Neutrophil (primary cell): Measurements from ENCODE around the gene ATP7B.
"Not testable (repeated sequence)": the region's sequence is repeated elsewhere in the genome, so short reads cannot be mapped to it uniquely, and the experiment has no call there.

ENCODE experiments used
- H3K27ac ChIP-seq: fragments of 200-600 bp; sonication (generic); 2 replicates; pipeline ENCODE4 v1.5.1; 2016; ENCODE audit warnings: mild to moderate bottlenecking, moderate library complexity
- H3K27me3 ChIP-seq: fragments of 200-600 bp; sonication (generic); 2 replicates; pipeline ENCODE4 v1.6.0; 2016; ENCODE audit warnings: mild to moderate bottlenecking
- H3K36me3 ChIP-seq: fragments of 200-600 bp; sonication (generic); 2 replicates; pipeline ENCODE4 v1.5.1; 2017
- H3K4me1 ChIP-seq, 2 experiments: fragments of 200-600 bp in 1 of 2; sonication (generic) in 1 of 2; 1 replicate in 1 of 2; 2 replicates in 1 of 2; pipeline versions ENCODE4 v1.5.1 to v1.6.1; 2013 to 2016; ENCODE audit warnings: low read depth in 1 of 2, low read length in 1 of 2, mild to moderate bottlenecking in 1 of 2, moderate library complexity in 1 of 2; ENCODE audit not compliant: control insufficient read depth in 1 of 2, insufficient read depth in 1 of 2
- H3K4me3 ChIP-seq, 2 experiments: fragments of 200-600 bp in 1 of 2; sonication (generic) in 1 of 2; 1 replicate in 1 of 2; 2 replicates in 1 of 2; pipeline ENCODE4 v1.5.1; 2013 to 2016; ENCODE audit warnings: low read depth in 1 of 2, low read length in 1 of 2, mild to moderate bottlenecking in 1 of 2, moderate library complexity in 1 of 2
- H3K9me3 ChIP-seq: fragments of 200-600 bp; sonication (generic); 2 replicates; pipeline ENCODE4 v1.5.1; 2016
- CTCF ChIP-seq: fragments of 200-600 bp; sonication (generic); IDR thresholded peaks from 2 replicates; pipeline ENCODE4 v1.5.1; 2016; ENCODE audit warnings: antibody characterized with exemption

ATP7B gene

GRCh38 chr13:51914137-51914493 is 97.1 kb downstream of the ATP7B start:
- TF ChIP-seq CTCF: no peak
- H3K27ac ChIP-seq: no peak overlapping the region

GRCh38 chr13:51913421-51914136 is 97.7 kb downstream of the ATP7B start:
- no peak overlapping the region for H3K27ac ChIP-seq
- no peak for TF ChIP-seq CTCF
- peaks cover 0 to 7% of the 10 kb centered on the region in 2 experiments for H3K4me1 ChIP-seq
- H3K9me3 ChIP-seq: no peaks in the 10 kb centered on the region
- no peak overlapping the region for H3K4me3 ChIP-seq
- H3K36me3 ChIP-seq: no peaks in the 10 kb centered on the region
- no peaks in the 10 kb centered on the region for H3K27me3 ChIP-seq

More at GRCh38 chr13:51914137-51914493, 97.1 kb downstream of the ATP7B start:
- no peaks in the 10 kb centered on the region for H3K9me3 ChIP-seq
- H3K4me3 ChIP-seq: no peak overlapping the region
- H3K4me1 ChIP-seq: peaks cover 0 to 7% of the 10 kb centered on the region in 2 experiments
- H3K27me3 ChIP-seq: no peaks in the 10 kb centered on the region
- H3K36me3 ChIP-seq: no peaks in the 10 kb centered on the region

- H3K4me3 ChIP-seq: no peak overlapping the region
- H3K9me3 ChIP-seq: no peaks in the 10 kb centered on the region
- no peaks in the 10 kb centered on the region for H3K27me3 ChIP-seq
- TF ChIP-seq CTCF: no peak
- H3K4me1 ChIP-seq: peaks cover 0 to 7% of the 10 kb centered on the region in 2 experiments
- no peaks in the 10 kb centered on the region for H3K36me3 ChIP-seq
- H3K27ac ChIP-seq: no peak overlapping the region
Observed at GRCh38 chr13:51912511-51913225, 98.6 kb downstream of the ATP7B start.

GRCh38 chr13:51912091-51912490 is 99.2 kb downstream of the ATP7B start:
- Histone ChIP-seq H3K27me3 (no peaks in the 10 kb centered on the region), H3K4me3 (no peak overlapping the region), H3K4me1 (peaks cover 0 to 7% of the 10 kb centered on the region in 2 experiments), H3K27ac (no peak overlapping the region), H3K36me3 (no peaks in the 10 kb centered on the region), H3K9me3 (no peaks in the 10 kb centered on the region)
- TF ChIP-seq CTCF: no peak

DNA sequence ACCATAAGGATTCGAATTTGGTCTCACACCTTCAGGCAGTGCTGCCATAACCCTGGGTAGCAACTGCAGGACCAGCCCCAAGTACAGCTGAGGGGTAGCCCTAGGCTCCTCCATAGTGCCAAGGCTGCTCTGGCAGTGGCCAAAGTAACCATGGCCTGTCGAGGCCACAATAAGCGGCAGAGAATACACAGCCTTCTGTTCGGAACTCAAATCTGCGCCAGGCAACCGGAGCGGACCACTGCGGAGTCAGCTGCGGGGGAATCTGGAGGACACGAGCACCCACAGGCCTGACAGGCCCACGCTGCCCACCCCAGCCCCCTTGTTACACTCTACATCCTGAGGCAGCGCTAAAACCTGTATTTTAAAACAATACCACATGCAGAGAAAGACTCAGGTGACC is 100.7 kb downstream of the ATP7B start:
- TF ChIP-seq CTCF: no peak
- no peaks in the 10 kb centered on the region for H3K27me3 ChIP-seq
- H3K4me1 ChIP-seq: peaks cover 0 to 7% of the 10 kb centered on the region in 2 experiments
- no peak overlapping the region for H3K4me3 ChIP-seq
- H3K27ac ChIP-seq: no peak overlapping the region
- no peaks in the 10 kb centered on the region for H3K9me3 ChIP-seq
- H3K36me3 ChIP-seq: no peaks in the 10 kb centered on the region

DNA sequence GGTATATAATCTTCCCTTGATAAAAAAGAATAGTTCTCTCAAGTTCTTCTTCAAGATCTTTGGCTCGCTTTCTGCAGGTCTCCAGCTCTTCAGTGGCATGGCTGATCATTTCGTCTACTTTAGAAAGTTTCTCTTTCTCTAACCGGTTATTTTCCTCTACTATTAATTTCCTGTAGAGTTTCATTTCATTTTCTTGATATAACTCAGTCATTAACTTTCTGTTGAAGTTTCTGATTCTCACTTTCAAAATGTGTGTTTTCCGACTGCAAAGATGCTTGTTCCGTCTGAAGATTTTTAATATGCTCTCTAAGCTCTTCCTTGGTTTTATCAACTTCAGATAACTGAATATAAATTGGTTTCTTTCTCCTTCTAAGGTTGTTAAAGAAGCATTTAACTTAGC is 102.0 kb downstream of the ATP7B start:
- H3K4me1 ChIP-seq, H3K36me3 ChIP-seq, H3K4me3 ChIP-seq, H3K27me3 ChIP-seq, H3K27ac ChIP-seq, H3K9me3 ChIP-seq: not testable (repeated sequence)
